Measurements from ENCODE around the gene EIF5A.
A peak's percentile ranks its signal among the peaks of the same experiment; 100 is the strongest.

Gene EIF5A

GRCh38 chr17:7313890-7314718, 6.7 kb downstream of the EIF5A start:
- DNase-seq, result peak; percentile 41

- peak; percentile 95 for DNase-seq
These were observed 7.5 kb downstream of the EIF5A start, which contains the start of gene GPS2 for GRCh38 chr17:7314719-7315569. Gene GPS2 (minus strand): TSS chr17:7315360. CDS start chr17:7315052, 308 bp downstream.

GRCh38 chr17:7315570-7316235, 8.3 kb downstream of the EIF5A start:
- DNase-seq, result no peak

GRCh38 chr17:7317161-7317803, 9.9 kb downstream of the EIF5A start:
- no peak for DNase-seq

- no peak for DNase-seq
These were observed 10.9 kb downstream of the EIF5A start for GRCh38 chr17:7318121-7318860.

- DNase-seq, result no peak
These were observed 14.0 kb downstream of the EIF5A start for GRCh38 chr17:7321466-7321865.

GRCh38 chr17:7322520-7323194, 15.2 kb downstream of the EIF5A start:
- DNase-seq, result no peak

GRCh38 chr17:7323731-7324437, 16.5 kb downstream of the EIF5A start:
- peak; percentile 61 for DNase-seq

GRCh38 chr17:7324438-7324779, 17.0 kb downstream of the EIF5A start:
- DNase-seq, result no peak

GRCh38 chr17:7325031-7325528, 17.7 kb downstream of the EIF5A start:
- no peak for DNase-seq

GRCh38 chr17:7326186-7326585, 18.8 kb downstream of the EIF5A start:
- DNase-seq, result no peak

- DNase-seq, result no peak
These were observed 19.6 kb downstream of the EIF5A start for GRCh38 chr17:7327056-7327455.

GRCh38 chr17:7327501-7327900, 20.1 kb downstream of the EIF5A start:
- no peak for DNase-seq

- no peak for DNase-seq
These were observed 20.6 kb downstream of the EIF5A start for GRCh38 chr17:7328009-7328408.

- no peak for DNase-seq
These were observed 21.5 kb downstream of the EIF5A start, which contains the start of gene NEURL4 for GRCh38 chr17:7328840-7329373. Gene NEURL4 (minus strand): TSS chr17:7329335. CDS start chr17:7329312, 23 bp downstream.

- peak; percentile 98 for DNase-seq
These were observed 22.1 kb downstream of the EIF5A start for GRCh38 chr17:7329374-7329996.

- DNase-seq, result peak; percentile 88
These were observed 22.7 kb downstream of the EIF5A start for GRCh38 chr17:7329997-7330637.

- no peak for DNase-seq
These were observed 23.2 kb downstream of the EIF5A start for GRCh38 chr17:7330638-7331015.

- no peak for DNase-seq
These were observed 24.7 kb downstream of the EIF5A start for GRCh38 chr17:7332111-7332510.
